Measurements from ENCODE around the gene NFX1. TPM values are rescaled to one million over a fixed set of nuclear protein-coding genes. Genes with fewer than 3 reads are reported as not detected.
"Not testable (repeated sequence)": the region's sequence is repeated elsewhere in the genome, so short reads cannot be mapped to it uniquely, and the experiment has no call there.

NFX1 gene
- polyA plus RNA-seq, 3 donors, result 30.5 to 40.8 (median 35.0) TPM

DNA sequence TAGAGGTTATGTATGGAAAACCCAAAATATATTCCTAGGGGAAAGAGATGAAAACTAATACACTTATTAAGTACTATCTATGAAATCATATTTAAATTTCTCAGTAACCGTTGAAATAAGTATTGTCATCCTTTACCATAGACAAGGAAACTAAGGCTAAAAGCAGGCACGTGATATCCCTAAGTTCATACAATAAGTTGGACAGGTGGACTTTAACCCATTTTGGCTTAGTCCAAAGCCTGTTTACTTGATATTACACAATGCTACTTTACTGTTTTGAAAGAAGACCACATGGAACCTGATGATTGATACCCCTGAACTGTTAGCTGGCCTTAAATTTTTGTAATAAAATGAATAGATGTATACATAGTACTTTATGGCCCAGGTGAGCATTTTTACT is 3.5 kb downstream of the NFX1 start:
- no peak for DNase-seq (ENCODE audit: extremely low read depth in 1 of 11, low read depth in 9 of 11, low spot score in 4 of 11)

DNA sequence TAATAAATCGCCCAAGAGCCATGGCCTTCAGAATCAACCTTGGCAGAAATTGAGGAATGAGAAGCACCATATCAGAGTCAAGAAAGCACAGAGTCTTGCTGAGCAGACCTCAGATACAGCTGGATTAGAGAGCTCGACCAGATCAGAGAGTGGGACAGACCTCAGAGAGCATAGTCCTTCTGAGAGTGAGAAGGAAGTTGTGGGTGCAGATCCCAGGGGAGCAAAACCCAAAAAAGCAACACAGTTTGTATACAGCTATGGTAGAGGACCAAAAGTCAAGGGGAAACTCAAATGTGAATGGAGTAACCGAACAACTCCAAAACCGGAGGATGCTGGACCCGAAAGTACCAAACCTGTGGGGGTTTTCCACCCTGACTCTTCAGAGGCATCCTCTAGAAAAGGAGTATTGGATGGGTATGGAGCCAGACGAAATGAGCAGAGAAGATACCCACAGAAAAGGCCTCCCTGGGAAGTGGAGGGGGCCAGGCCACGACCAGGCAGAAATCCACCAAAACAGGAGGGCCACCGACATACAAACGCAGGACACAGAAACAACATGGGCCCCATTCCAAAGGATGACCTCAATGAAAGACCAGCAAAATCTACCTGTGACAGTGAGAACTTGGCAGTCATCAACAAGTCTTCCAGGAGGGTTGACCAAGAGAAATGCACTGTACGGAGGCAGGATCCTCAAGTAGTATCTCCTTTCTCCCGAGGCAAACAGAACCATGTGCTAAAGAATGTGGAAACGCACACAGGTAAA is 4.5 kb downstream of the NFX1 start:
- no peak for DNase-seq (ENCODE audit: extremely low read depth in 1 of 11, low read depth in 9 of 11, low spot score in 4 of 11)

DNA sequence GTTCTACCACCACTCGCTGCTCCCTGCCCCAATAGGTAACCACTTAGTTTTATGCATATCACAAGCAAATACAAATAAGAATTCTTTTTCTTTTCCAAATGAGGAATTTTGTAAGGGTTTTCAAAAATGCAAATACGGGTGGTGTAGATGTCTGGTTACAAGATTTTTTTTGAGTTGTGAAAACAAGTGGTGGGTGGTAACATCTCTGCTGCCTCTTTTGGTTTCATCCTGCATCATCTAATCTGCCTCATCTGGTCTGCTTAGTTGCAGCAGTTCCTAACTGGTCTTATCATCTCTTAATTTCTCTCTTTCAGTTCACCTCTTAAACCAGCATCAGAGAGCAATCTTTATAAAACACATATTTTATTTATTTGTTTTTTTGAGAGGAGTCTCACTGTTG is 5.3 kb downstream of the NFX1 start:
- DNase-seq (ENCODE audit: extremely low read depth in 1 of 11, low read depth in 9 of 11, low spot score in 4 of 11), result no peak

DNA sequence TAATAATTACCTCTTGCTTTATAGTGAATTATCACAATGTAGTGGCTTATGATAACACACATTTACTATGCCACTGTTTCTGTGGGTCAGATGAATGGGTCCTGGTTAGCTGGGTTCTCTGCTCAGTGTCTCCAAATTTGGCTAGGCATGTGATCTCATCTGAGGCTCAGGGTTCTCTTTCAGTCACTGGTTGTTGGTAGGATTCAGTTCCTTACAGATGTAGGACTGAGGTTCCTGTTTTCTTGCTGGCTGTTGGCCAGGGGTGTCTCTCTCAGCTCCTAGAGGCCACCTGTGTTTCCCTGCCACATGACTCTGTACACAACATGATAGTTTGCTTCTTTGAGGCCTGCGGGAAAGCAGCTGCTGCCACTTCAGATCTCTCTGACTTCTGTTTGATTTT is 7.1 kb downstream of the NFX1 start:
- no peak for DNase-seq (ENCODE audit: extremely low read depth in 1 of 11, low read depth in 9 of 11, low spot score in 4 of 11)

DNA sequence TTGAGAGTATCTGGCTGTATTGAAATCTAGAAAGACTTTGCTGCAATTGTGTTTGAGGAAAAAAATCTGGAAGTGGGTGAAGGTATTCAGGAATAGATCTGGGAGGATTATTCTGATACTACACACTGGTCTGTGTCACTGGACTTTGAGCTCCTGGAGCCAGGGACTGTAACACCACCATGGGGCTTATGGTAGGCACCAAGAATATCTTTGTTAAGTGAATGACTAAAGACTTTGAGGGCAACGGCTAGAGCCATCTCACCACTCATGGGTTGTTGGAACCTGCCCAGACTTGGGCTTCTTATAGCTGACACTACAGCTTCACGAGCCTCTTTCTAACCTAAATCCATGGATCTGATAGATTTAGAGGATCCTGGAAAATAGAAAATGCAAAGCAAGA is 10.2 kb downstream of the NFX1 start:
- DNase-seq (ENCODE audit: extremely low read depth in 1 of 11, low read depth in 9 of 11, low spot score in 4 of 11), result no peak

DNA sequence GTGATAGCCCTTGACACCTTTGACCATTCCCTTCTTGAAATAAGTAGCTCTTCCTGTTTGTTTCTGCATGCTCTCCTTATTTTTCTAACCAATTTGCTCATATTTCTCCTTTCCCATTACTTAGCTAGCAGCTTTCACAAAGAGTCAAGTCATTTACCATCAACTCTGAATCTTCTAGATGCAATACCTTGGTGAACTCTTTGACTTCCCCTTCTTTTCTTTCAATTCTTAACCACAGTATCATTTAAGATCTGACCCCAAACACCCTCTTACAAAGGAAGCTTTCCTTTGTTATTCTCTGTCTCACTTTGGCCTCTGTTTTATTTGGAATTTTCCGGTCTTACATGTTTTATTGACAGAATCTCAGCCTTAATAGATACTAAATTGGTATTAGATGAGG is 14.0 kb downstream of the NFX1 start:
- no peak for DNase-seq (ENCODE audit: extremely low read depth in 1 of 11, low read depth in 9 of 11, low spot score in 4 of 11)

DNA sequence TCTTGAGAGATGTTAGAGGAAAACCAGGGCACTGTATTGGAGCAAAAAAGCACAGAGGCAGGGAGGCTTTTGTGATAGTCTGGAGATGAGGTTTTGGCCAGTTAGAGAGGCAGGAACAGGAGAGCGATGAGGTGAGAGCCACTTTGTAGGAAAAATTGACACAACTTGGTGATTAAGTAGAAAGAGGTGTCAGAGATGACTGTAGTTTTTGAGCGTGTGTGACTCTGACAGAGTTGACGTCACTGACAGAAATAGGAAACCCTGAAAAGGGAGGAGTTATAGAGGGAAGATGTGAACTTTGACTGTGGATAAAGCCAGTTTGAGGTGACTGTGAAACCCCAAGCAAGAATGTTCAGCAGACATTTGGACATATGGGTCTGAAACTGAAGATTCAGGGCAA is 15.7 kb downstream of the NFX1 start:
- DNase-seq (ENCODE audit: extremely low read depth in 1 of 11, low read depth in 9 of 11, low spot score in 4 of 11), result no peak

DNA sequence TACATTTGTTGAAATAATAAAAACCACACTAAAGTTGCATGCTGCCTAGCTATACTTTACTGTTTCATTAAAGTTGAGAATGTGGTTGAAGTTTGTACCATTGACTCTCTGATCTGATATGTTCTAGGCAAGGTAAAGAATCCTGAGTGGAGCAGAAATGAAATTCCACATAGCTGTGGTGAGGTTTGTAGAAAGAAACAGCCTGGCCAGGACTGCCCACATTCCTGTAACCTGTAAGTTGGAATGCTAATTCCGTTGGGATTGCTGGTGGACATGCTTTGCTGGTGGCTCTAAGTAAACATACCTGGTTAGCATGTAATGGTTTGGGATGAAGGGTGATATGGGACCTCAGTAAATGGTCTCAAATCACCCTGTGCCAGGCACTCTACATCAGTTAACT is 16.8 kb downstream of the NFX1 start:
- DNase-seq (ENCODE audit: extremely low read depth in 1 of 11, low read depth in 9 of 11, low spot score in 4 of 11), result no peak

DNA sequence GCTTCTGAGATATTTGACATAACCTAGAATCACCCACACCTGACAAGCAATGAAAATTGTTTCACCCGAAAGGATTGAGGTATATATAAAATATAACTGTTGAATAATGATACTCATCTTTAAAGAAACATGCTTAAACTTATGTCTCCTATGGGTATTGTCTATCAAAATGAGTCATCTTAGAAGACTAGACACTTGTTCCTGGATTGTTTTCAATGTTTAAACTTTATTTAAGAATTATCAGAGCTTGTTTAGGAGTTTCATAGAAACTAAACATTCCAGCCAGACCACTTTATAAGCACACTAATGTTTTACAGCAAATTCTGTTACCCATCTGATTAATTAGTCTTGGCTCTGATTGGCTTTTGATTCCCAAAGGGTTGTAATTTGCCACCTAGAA is 19.6 kb downstream of the NFX1 start:
- no peak for DNase-seq (ENCODE audit: extremely low read depth in 1 of 11, low read depth in 9 of 11, low spot score in 4 of 11)

DNA sequence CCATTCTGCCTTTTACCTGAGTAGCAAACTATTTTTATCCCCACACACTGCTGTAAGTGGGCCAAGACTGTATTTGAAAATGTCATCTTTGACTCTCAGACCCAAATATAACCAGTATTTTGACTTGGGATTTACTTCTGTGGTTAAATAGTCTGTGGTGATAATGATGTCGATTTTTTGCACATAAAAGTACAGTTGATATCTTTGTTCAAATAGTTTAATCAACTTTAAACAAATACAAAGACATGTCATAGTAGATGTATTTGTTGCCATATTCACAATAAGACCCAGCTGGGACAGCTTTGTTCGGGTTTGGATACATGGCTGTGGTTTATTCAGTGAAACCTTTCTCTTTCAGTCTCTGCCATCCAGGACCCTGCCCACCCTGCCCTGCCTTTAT is 20.4 kb downstream of the NFX1 start:
- no peak for DNase-seq (ENCODE audit: extremely low read depth in 1 of 11, low read depth in 9 of 11, low spot score in 4 of 11)

DNA sequence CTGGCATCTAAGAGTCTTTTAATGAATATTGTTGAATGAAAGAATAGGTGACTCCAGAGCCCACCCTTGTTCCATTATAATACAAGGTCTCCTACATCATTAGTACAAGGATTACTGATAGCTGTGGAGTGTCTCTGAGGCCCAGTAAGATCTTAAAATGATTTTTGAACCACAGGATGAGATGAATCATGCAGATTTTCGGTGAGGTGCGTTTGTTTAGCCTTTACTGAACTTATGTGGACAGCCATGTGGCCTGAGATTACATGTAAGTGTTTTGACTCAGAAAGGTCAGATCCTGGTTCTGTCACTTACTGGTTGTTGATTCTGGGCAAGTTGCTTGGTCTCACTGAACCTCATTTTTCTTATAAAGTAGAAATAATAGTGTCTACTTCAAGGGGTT is 21.6 kb downstream of the NFX1 start:
- DNase-seq (ENCODE audit: extremely low read depth in 1 of 11, low read depth in 9 of 11, low spot score in 4 of 11), result no peak

DNA sequence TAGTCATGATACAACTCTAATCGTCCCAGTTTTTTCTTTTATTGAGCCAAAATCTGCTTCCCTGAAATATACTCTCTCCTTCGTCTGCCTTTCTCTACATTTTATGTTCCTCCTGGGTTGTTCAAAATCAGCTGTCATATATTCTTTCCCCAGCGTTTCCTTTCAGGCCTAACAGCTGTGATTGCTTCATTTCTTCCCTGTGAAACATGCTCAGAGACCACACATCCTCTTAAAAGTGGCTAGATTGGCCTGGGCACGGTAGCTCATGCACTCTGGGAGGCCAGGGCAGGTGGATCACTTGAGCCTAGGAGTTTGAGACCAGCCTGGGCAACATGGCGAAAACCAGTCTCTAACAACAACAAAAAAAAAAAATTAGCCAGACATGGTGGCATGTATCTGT is 25.1 kb downstream of the NFX1 start:
- no peak for DNase-seq (ENCODE audit: extremely low read depth in 1 of 11, low read depth in 9 of 11, low spot score in 4 of 11)

DNA sequence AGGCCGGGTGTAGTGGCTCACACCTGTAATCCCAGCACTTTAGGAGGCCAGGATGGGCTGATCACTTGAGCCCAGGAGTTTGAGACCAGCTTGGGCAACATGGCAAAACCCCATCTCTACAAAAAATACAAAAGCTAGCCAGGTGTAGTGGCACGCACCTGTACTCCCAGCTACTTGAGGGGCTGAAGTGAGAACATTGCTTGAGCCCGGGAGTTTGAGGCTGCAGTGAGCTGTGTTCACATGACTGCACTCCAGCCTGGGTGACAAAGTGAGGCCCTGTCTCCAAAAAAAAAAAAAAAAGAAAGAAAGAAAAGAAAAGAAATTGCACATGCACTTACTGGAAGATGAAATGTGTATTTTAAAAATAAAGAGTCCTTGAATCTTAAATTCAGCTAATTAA is 26.8 kb downstream of the NFX1 start:
- DNase-seq (ENCODE audit: extremely low read depth in 1 of 11, low read depth in 9 of 11, low spot score in 4 of 11), result not testable (repeated sequence)

DNA sequence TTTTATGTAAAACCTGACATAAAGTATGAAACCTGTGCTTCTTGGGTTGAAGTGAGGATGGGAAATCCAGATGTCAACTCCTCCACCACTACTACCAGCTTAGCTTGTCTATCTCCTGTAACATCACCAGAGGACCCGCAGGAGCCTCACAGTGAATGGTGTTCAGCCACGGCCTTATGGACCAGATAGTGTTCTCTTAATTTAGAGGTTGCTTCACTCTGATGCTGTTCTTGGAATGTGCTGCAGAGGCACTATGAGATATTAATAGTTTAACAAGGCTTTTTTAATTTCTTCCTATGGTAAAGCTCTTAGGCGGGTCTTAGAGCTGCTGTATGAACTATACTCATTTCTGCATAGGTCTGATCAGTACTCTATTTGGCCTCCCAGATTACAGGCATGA is 27.9 kb downstream of the NFX1 start:
- no peak for DNase-seq (ENCODE audit: extremely low read depth in 1 of 11, low read depth in 9 of 11, low spot score in 4 of 11)

DNA sequence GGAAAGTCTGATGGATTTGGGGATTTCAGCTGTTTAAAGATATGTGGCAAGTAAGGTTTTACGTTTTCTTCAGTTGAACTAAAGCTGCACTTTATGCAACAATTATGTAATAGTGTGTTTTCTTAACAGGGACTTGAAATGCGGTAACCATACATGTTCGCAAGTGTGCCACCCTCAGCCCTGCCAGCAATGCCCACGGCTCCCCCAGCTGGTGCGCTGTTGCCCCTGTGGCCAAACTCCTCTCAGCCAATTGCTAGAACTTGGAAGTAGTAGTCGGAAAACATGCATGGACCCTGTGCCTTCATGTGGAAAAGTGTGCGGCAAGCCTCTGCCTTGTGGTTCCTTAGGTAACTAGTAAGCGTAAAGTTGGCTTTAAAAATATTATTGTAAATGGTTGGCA is 28.5 kb downstream of the NFX1 start:
- DNase-seq (ENCODE audit: extremely low read depth in 1 of 11, low read depth in 9 of 11, low spot score in 4 of 11), result no peak

DNA sequence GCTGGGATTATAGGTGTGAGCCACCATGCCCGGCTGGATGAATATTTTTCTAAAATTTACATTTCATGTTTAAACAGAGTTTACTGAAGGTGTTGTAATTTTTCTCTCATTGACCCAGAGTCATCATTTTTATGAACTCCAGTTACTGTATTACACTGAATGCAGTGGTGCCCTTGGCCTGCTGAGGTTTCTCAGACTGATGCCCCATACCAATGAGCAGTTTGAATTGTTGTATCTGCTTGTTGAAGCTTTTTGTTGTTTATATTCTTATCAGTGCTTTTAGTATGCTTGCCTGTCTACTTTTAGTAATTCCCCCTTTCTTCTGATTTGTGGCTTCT is 29.9 kb downstream of the NFX1 start:
- no peak for DNase-seq (ENCODE audit: extremely low read depth in 1 of 11, low read depth in 9 of 11, low spot score in 4 of 11)

DNA sequence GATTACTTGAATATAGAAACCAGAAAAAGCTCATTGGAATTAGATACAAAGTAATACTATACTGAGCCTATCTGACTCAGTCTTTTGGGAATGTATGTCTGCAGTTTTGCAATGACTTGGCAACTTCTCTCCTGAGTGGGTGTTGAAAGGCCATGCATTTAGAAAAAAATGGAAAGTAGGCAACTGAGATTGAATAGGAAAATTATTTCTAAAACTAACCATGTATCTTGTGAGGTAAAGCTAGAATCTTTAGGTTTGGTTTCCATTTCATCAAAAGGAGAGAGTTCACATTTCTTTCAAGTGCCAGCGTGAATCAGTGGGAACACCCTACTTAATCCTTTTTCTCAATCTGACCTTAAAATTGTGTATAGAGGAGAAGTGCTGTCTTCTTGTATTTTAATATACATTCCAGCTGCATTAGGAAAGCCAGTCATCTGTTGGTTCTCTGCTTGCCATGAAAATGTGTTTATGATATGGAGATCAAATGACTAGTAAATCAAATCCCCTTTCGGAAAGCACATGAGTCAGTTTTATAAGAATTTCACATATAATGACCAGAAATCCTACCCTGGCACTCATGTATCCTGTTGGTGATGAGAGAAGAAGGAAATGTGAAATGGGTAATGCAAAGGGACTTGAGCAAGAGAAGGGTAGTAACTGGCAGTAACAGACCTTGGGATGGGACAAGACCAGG is 30.4 kb downstream of the NFX1 start:
- no peak for DNase-seq (ENCODE audit: extremely low read depth in 1 of 11, low read depth in 9 of 11, low spot score in 4 of 11)

DNA sequence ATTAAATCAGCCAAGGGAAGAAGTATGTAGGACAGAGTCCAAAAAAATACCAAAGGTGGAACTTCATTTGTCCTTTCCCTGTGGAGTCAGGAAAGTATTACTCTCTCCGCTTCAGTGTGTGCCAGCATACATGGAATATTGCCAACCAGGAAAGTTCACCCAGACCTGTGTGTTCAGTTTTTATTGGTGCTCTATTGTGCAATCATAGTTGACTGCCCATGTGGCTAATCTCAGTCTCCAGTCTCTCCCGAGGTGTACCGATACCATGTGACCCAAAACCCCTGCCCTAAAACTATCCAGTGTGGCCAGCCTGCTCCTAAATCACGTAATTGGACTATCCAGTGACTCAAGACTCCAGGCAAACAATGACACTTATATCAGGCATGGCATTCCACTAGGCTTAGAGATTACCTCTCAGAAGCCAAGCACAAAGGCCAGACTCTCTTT is 38.8 kb downstream of the NFX1 start:
- DNase-seq (ENCODE audit: extremely low read depth in 1 of 11, low read depth in 9 of 11, low spot score in 4 of 11), result peak in 6 of 11 donors; percentile 10 to 41 (median 22)

DNA sequence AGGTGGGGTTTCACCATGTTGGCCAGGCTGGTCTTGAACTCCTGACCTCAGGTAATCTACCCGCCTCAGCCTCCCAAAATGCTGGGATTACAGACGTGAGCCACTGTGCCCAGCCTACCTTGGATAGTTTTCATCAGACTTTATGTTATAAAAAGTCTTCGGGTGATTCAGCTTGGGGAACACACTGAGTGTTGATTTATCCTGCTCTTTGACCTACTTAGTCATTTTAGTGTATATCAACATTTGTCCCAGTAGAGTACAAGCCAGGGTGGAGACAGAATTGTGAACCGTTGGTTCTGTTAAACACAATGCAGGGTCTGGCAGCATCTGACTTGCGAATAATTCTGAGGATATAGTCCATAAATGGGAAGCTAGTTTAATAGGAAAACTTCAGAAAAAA is 39.7 kb downstream of the NFX1 start:
- DNase-seq (ENCODE audit: extremely low read depth in 1 of 11, low read depth in 9 of 11, low spot score in 4 of 11), result no peak

DNA sequence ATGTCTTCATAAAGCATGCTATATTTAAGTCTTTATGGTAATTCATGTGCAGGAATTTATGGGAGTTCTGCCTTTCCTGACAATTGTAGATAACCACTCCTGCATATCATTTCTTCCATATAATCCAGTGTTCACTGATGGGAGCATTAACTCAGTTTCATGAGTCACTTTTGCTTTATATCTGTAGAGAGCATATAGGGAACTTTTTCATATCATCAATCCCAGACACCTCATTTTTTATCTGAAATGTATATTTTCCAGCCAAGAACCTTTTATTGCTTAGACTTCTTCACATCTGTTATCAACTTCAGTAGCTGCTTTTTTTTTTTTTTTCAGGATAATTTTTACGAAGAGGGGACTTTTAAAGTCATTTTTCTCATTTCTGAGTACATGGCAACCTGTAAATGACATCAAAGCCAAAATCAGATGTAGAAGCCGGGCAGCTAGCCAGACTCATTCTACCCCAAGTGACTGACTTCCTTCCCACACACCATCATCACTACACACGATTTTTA is 41.1 kb downstream of the NFX1 start:
- DNase-seq (ENCODE audit: extremely low read depth in 1 of 11, low read depth in 9 of 11, low spot score in 4 of 11), result no peak

DNA sequence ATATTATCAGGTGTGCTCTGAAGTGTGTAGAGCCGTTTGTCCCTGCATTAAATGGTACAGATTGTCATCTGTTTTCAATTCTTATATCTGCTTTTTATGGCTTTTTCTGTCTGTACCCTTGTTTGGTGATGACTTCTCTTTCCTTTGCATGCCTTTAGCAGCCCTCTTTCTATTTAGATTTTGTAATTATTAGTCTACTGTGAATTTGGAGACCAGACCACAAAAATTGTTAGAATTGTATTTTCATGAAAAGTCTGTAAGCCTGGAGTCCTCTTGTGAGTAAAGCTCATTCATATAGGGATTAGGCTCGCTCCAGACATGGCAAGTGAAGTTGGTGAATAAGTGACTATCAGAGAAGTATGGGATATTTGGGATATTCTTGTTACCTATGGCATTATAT is 41.7 kb downstream of the NFX1 start:
- DNase-seq (ENCODE audit: extremely low read depth in 1 of 11, low read depth in 9 of 11, low spot score in 4 of 11), result no peak

Data from renal cortex interstitium (tissue), 11 donors.